Body of pancreas (tissue), 4 donors: ENCODE measurements around the gene ZBTB43. TPM values are rescaled to one million over a fixed set of nuclear protein-coding genes. Genes with fewer than 3 reads are reported as not detected.

ENCODE experiments used
- ATAC-seq: fragments of 150-250 bp; one replicate; pipeline ENCODE4 v1.9.1; 2016
- DNase-seq, 4 donors: peaks; one replicate each; pipeline ENCODE4 v3.0.0-alpha.2; 2019
- H3K27ac ChIP-seq, 4 donors: fragments of 200-600 bp; sonication (generic); 1 replicate in 3 of 4; 2 replicates in 1 of 4; pipeline versions ENCODE4 v1.5.1 to v1.6.1; 2016 to 2019; ENCODE audit warnings: mild to moderate bottlenecking in 1 of 4, mixed read lengths in 1 of 4, moderate library complexity in 1 of 4
- H3K27me3 ChIP-seq, 2 donors: fragments of 200-600 bp; sonication (generic); one replicate each; pipeline ENCODE4 v1.6.0; 2016; ENCODE audit warnings: mild to moderate bottlenecking in 1 of 2
- H3K36me3 ChIP-seq, 2 donors: fragments of 200-600 bp; sonication (generic); replicated peaks in 1 of 2; 2 replicates each; pipeline ENCODE4 v1.5.1; 2016; ENCODE audit warnings: low read depth in 2 of 2; ENCODE audit not compliant: insufficient read depth in 1 of 2
- H3K4me1 ChIP-seq: fragments of 200-600 bp; sonication (generic); one replicate; pipeline ENCODE4 v1.6.0; 2016
- H3K4me3 ChIP-seq, 2 donors: fragments of 200-600 bp; sonication (generic); 1 replicate in 1 of 2; 2 replicates in 1 of 2; pipeline ENCODE4 v1.5.1; 2016 to 2019
- H3K9me3 ChIP-seq, 3 donors: fragments of 200-600 bp; sonication (generic); 1 replicate in 2 of 3; 2 replicates in 1 of 3; pipeline ENCODE4 v1.5.1; 2016
- POLR2A ChIP-seq, 3 donors: fragments of 450-650 bp; IDR thresholded peaks; one replicate each; pipeline ENCODE4 v1.6.1; 2016; ENCODE audit warnings: antibody characterized with exemption in 3 of 3, mild to moderate bottlenecking in 2 of 3
- WGBS, 2 donors: methylation state at CpG; one replicate each; pipeline ENCODE4 v1.1.5; 2017; 5-methylcytosine and 5-hydroxymethylcytosine counted together
- intact Hi-C: fragments of 100-400 bp; cut with DNase I; formaldehyde crosslinking; loops from one replicate; pipeline ENCODE4 v1.15.1; 2023
- total RNA-seq, 2 donors: library from RNA; depleted of rRNA; stranded (reverse); fragments of >200 nt; gene quantifications; one replicate each; pipeline ENCODE4 v1.1.0, GENCODE V29; 2016
- TF ChIP-seq, protein P1 (sequence below), 7 experiments: fragments of 450-650 bp in 4 of 7; fragments of 200-600 bp in 3 of 7; sonication (generic) in 3 of 7; IDR thresholded peaks; one replicate each; pipeline ENCODE4 v1.5.1; 2016 to 2019; ENCODE audit warnings: antibody characterized with exemption in 7 of 7

ZBTB43 gene
- total RNA-seq, 2 donors from 2014 or later = 6.2 to 7.6 TPM

DNA sequence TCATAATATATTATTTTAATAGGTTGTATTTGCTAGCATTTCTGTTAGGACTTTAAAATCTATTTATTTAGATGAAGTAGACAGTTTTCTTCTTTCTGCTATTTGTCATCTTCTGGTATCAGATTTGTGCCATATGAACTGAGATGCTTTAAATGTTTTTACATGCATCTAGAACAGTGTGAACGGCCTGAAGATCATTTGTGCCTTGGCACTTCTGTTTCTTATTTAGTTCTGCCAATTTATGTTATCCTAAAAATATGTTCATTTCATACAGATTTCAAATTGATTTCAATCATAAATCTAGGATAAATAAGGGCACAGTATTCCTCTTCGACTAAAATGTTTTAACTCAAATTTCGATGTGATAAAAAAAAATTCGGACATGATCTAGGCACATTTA lies 71.7 kb downstream of the ZBTB43 start:
- intact Hi-C loops = no loop called here
- no peaks in the 10 kb centered on the region for H3K4me1 ChIP-seq
- H3K27me3 ChIP-seq = no peaks in the 10 kb centered on the region
- peaks cover 0 to 9% of the 10 kb centered on the region in 2 donors for H3K36me3 ChIP-seq
- H3K27ac ChIP-seq = no peak overlapping the region
- H3K4me3 ChIP-seq = no peak overlapping the region
- 80 to 81% methylated on average over 4 of the region's 4 CpGs for WGBS, 2 donors
- TF ChIP-seq POLR2A (IDR thresholded peaks at IDR 0.05) = no peak
- TF ChIP-seq, protein P1, sequence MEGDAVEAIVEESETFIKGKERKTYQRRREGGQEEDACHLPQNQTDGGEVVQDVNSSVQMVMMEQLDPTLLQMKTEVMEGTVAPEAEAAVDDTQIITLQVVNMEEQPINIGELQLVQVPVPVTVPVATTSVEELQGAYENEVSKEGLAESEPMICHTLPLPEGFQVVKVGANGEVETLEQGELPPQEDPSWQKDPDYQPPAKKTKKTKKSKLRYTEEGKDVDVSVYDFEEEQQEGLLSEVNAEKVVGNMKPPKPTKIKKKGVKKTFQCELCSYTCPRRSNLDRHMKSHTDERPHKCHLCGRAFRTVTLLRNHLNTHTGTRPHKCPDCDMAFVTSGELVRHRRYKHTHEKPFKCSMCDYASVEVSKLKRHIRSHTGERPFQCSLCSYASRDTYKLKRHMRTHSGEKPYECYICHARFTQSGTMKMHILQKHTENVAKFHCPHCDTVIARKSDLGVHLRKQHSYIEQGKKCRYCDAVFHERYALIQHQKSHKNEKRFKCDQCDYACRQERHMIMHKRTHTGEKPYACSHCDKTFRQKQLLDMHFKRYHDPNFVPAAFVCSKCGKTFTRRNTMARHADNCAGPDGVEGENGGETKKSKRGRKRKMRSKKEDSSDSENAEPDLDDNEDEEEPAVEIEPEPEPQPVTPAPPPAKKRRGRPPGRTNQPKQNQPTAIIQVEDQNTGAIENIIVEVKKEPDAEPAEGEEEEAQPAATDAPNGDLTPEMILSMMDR (IDR thresholded peaks at IDR 0.05) = no peak
- no peak for DNase-seq
- ATAC-seq = no peak
- H3K9me3 ChIP-seq = no peaks in the 10 kb centered on the region

DNA sequence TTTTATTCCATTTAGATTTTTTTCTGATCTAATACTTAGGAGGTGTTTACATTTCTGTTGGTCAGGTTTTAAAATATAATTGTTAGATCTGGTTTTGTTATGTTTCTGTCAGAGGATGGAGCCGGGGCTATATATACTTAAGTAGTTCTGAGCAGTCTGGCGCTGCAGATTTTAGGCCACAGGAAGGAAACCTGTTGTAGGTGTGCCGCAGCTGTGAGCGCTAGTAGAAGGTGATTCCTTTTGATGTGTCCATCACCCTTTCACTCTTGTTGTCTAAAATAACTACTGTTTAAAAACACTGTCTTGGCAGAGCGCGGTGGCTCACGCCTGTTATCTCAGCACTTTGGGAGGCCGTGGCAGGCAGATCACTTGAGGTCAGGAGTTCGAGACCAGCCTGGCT lies 72.6 kb downstream of the ZBTB43 start:
- Histone ChIP-seq H3K27ac (no peak overlapping the region), H3K4me3 (no peak overlapping the region), H3K27me3 (no peaks in the 10 kb centered on the region), H3K4me1 (no peaks in the 10 kb centered on the region), H3K36me3 (peaks cover 0 to 9% of the 10 kb centered on the region in 2 donors), H3K9me3 (no peaks in the 10 kb centered on the region)
- DNase-seq (no peak), ATAC-seq (no peak)
- 91 to 92% methylated on average over 9 of the region's 9 CpGs for WGBS, 2 donors
- TF ChIP-seq POLR2A (IDR thresholded peaks at IDR 0.05) = no peak
- TF ChIP-seq, protein P1 (IDR thresholded peaks at IDR 0.05) = no peak
- intact Hi-C loops = no loop called here

DNA sequence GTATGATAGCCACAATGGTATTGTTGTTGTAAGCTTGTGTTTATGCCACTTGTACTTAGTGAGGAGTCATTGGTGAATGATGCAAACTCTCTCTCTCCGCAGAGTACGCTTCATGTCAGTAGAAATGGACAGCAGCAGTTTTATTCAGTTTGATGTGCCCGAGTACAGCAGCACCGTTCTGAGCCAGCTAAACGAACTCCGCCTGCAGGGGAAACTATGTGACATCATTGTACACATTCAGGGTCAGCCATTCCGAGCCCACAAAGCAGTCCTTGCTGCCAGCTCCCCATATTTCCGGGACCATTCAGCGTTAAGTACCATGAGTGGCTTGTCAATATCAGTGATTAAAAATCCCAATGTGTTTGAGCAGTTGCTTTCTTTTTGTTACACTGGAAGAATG lies 74.4 kb downstream of the ZBTB43 start:
- Histone ChIP-seq H3K27ac (no peak overlapping the region), H3K9me3 (no peaks in the 10 kb centered on the region), H3K4me1 (no peaks in the 10 kb centered on the region), H3K36me3 (peaks cover 0 to 9% of the 10 kb centered on the region in 2 donors), H3K27me3 (no peaks in the 10 kb centered on the region), H3K4me3 (no peak overlapping the region)
- TF ChIP-seq, protein P1 (IDR thresholded peaks at IDR 0.05) = no peak
- no peak for TF ChIP-seq POLR2A (IDR thresholded peaks at IDR 0.05)
- intact Hi-C loops = no loop called here
- WGBS, 2 donors = 73 to 84% methylated on average over 9 of the region's 9 CpGs
- DNase-seq = no peak
- ATAC-seq = no peak

DNA sequence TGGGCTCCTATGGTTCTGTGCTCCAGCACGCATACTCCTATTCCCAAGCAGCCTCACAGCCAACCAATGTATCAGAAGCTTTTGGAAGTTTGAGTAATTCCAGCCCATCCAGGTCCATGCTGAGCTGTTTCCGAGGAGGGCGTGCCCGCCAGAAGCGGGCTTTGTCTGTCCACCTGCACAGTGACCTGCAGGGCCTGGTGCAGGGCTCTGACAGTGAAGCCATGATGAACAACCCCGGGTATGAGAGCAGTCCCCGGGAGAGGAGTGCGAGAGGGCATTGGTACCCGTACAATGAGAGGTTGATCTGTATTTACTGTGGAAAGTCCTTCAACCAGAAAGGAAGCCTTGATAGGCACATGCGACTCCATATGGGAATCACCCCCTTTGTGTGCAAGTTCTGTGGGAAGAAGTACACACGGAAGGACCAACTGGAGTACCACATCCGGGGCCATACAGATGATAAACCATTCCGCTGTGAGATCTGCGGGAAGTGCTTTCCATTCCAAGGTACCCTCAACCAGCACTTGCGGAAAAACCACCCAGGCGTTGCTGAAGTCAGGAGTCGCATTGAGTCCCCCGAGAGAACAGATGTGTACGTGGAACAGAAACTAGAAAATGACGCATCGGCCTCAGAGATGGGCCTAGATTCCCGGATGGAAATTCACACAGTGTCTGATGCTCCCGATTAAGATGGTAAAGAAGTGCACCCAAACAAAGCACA lies 75.5 kb downstream of the ZBTB43 start:
- 95 to 98% methylated on average over 23 of the region's 23 CpGs for WGBS, 2 donors
- no peak overlapping the region for H3K27ac ChIP-seq
- H3K4me3 ChIP-seq = no peak overlapping the region
- no peak for ATAC-seq
- H3K27me3 ChIP-seq = no peaks in the 10 kb centered on the region
- no peaks in the 10 kb centered on the region for H3K4me1 ChIP-seq
- DNase-seq = no peak
- no peak for TF ChIP-seq POLR2A (IDR thresholded peaks at IDR 0.05)
- TF ChIP-seq, protein P1 (IDR thresholded peaks at IDR 0.05) = no peak
- intact Hi-C loops = no loop called here
- H3K9me3 ChIP-seq = no peaks in the 10 kb centered on the region
- H3K36me3 ChIP-seq = peaks cover 0 to 9% of the 10 kb centered on the region in 2 donors

DNA sequence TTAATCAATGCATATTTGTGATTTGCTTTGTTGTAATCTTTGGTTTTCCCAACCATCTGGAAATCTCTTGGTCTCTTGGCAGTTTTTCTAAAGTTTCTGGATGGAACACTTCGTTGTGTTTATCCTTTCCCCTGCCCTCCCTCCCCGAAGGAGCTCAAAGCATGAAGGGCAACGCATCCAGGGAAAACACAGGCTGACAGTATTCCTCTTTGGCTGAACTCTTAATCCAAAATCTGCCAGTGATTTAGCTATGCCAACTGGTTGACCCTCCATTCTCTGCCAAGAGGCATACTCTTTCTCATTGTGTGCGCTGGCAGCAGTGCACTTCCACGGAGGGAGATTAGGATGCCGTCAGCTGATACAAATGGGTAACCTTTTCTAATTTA lies 76.1 kb downstream of the ZBTB43 start:
- DNase-seq (no peak), ATAC-seq (no peak)
- H3K27ac ChIP-seq = no peak overlapping the region
- H3K4me3 ChIP-seq = no peak overlapping the region
- peaks cover 0 to 9% of the 10 kb centered on the region in 2 donors for H3K36me3 ChIP-seq
- intact Hi-C loops = no loop called here
- no peak for TF ChIP-seq POLR2A (IDR thresholded peaks at IDR 0.05)
- TF ChIP-seq, protein P1 (IDR thresholded peaks at IDR 0.05) = no peak
- no peaks in the 10 kb centered on the region for H3K9me3 ChIP-seq
- H3K4me1 ChIP-seq = no peaks in the 10 kb centered on the region
- no peaks in the 10 kb centered on the region for H3K27me3 ChIP-seq
- WGBS, 2 donors = 73 to 85% methylated on average over 6 of the region's 6 CpGs
